HepG2 (cell line): ENCODE measurements around the gene ATF7IP.

Experiments used
- BRF2 ChIP-seq: sonication (generic); formaldehyde crosslinking; IDR thresholded peaks from 2 replicates; pipeline ENCODE4 v1.8.1; 2022; ENCODE audit warnings: mild to moderate bottlenecking, missing genetic modification reagents
- CCAR2 ChIP-seq: fragments of 200-400 bp; formaldehyde crosslinking; optimal IDR thresholded peaks from 2 replicates; pipeline ENCODE3; 2018; ENCODE audit warnings: low read depth, mild to moderate bottlenecking, low read length, moderate library complexity
- CREBL2 ChIP-seq: sonication (generic); formaldehyde crosslinking; IDR thresholded peaks from 2 replicates; pipeline ENCODE4 v1.8.1; 2023; ENCODE audit warnings: missing genetic modification reagents, mild to moderate bottlenecking, borderline replicate concordance
- MYC ChIP-seq: sonication (generic); formaldehyde crosslinking; IDR thresholded peaks from 2 replicates; pipeline ENCODE4 v1.9.0; 2021; ENCODE audit warnings: missing genetic modification reagents, borderline replicate concordance
- TMF1 ChIP-seq: sonication (generic); formaldehyde crosslinking; IDR thresholded peaks from 2 replicates; pipeline ENCODE4 v1.8.1; 2022; ENCODE audit warnings: low read depth, missing genetic modification reagents
- ZBTB39 ChIP-seq: sonication (generic); formaldehyde crosslinking; IDR thresholded peaks from 2 replicates; pipeline ENCODE4 v1.5.0; 2020; ENCODE audit warnings: missing genetic modification reagents
- TF ChIP-seq, protein P1 (sequence below): sonication (generic); formaldehyde crosslinking; IDR thresholded peaks from 2 replicates; pipeline ENCODE4 v1.5.0; 2020; ENCODE audit warnings: mild to moderate bottlenecking, missing genetic modification reagents, moderate library complexity
- TF ChIP-seq, protein P2 (sequence below): sonication (generic); formaldehyde crosslinking; IDR thresholded peaks from 2 replicates; pipeline ENCODE4 v1.4.0; 2020; ENCODE audit warnings: low read depth, mild to moderate bottlenecking, missing genetic modification reagents
- TF ChIP-seq, protein P3 (sequence below): IDR thresholded peaks from 2 replicates; pipeline ENCODE4 v1.6.1; 2016; ENCODE audit warnings: missing compliant biosample characterization, missing genetic modification reagents, borderline replicate concordance

DNA sequence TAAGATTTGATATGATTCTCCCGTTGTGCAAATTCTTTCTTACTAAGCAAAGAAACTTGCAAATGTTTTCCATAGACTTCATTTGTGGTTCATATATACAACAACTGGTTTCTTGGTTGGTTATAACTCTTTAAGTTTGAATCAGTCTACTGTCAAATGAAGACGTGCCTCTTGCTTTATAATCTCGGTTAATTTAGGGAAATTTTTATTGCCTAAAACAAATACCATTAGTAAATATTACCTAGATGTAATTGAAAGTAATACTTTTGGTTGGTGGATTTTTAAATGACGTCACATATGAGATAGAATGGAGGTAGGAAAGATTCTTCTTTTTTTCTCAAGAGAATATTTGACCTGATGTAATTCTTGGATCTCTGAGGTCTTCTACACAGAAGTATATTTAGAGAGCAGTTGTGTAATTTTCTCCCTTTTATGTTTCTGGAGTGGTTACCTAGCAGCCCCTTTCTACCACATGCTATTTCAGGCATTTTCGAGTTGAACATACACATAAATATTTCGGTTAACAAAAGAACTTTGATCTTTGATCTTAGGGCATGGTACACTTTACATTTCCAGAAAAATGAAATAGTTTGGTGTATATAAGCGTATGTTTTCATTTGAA is 1.7 kb downstream of the ATF7IP start:
- TF ChIP-seq BRF2 (no peak), CCAR2 (no peak), MYC (CRISPR knock-in tag) (no peak), ZBTB39 (no peak), CREBL2 (CRISPR knock-in tag) (no peak), TMF1 (no peak)
- TF ChIP-seq, protein P1, sequence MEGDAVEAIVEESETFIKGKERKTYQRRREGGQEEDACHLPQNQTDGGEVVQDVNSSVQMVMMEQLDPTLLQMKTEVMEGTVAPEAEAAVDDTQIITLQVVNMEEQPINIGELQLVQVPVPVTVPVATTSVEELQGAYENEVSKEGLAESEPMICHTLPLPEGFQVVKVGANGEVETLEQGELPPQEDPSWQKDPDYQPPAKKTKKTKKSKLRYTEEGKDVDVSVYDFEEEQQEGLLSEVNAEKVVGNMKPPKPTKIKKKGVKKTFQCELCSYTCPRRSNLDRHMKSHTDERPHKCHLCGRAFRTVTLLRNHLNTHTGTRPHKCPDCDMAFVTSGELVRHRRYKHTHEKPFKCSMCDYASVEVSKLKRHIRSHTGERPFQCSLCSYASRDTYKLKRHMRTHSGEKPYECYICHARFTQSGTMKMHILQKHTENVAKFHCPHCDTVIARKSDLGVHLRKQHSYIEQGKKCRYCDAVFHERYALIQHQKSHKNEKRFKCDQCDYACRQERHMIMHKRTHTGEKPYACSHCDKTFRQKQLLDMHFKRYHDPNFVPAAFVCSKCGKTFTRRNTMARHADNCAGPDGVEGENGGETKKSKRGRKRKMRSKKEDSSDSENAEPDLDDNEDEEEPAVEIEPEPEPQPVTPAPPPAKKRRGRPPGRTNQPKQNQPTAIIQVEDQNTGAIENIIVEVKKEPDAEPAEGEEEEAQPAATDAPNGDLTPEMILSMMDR (CRISPR knock-in tag), result no peak
- TF ChIP-seq, protein P2, sequence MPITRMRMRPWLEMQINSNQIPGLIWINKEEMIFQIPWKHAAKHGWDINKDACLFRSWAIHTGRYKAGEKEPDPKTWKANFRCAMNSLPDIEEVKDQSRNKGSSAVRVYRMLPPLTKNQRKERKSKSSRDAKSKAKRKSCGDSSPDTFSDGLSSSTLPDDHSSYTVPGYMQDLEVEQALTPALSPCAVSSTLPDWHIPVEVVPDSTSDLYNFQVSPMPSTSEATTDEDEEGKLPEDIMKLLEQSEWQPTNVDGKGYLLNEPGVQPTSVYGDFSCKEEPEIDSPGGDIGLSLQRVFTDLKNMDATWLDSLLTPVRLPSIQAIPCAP, result no peak
- TF ChIP-seq, protein P3, sequence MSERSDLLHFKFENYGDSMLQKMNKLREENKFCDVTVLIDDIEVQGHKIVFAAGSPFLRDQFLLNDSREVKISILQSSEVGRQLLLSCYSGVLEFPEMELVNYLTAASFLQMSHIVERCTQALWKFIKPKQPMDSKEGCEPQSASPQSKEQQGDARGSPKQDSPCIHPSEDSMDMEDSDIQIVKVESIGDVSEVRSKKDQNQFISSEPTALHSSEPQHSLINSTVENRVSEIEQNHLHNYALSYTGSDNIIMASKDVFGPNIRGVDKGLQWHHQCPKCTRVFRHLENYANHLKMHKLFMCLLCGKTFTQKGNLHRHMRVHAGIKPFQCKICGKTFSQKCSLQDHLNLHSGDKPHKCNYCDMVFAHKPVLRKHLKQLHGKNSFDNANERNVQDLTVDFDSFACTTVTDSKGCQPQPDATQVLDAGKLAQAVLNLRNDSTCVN (CRISPR knock-in tag), result no peak
